Astrocyte of the spinal cord (primary cell): ENCODE data around the gene TYROBP.

Source experiments
- DNase-seq: peaks from one replicate; pipeline ENCODE4 v3.0.0; 2011; ENCODE audit warnings: low read depth, low spot score
- H3K4me3 ChIP-seq: 2 replicates; pipeline ENCODE4 v1.5.1; 2011; ENCODE audit warnings: low read depth, mild to moderate bottlenecking, low read length, moderate library complexity
- CTCF ChIP-seq: IDR thresholded peaks from 2 replicates; pipeline ENCODE4 v1.5.1; 2012; ENCODE audit warnings: low read depth, mild to moderate bottlenecking, low read length, inconsistent platforms
- in situ Hi-C: cut with HindIII; loops from 2 replicates; pipeline ENCODE4 v1.10.0; 2017; ENCODE audit warnings: low sequenced_read_pairs

The TYROBP gene

GRCh38 chr19:35887197-35887596, 20.9 kb downstream of the TYROBP start:
- no peak for DNase-seq
- in situ Hi-C loops = no loop called here
- no peak for TF ChIP-seq CTCF
- H3K4me3 ChIP-seq = no peak overlapping the region

GRCh38 chr19:35885904-35886303, 22.2 kb downstream of the TYROBP start:
- TF ChIP-seq CTCF = no peak
- in situ Hi-C loops = no loop called here
- H3K4me3 ChIP-seq = no peak overlapping the region

GRCh38 chr19:35885225-35885738, 22.8 kb downstream of the TYROBP start:
- H3K4me3 ChIP-seq = no peak overlapping the region
- no peak for DNase-seq
- in situ Hi-C loops = no loop called here
- TF ChIP-seq CTCF = no peak

More at GRCh38 chr19:35885904-35886303, 22.2 kb downstream of the TYROBP start:
- DNase-seq = no peak

- TF ChIP-seq CTCF = no peak
- DNase-seq = no peak
- in situ Hi-C loops = no loop called here
- no peak overlapping the region for H3K4me3 ChIP-seq
Measured at GRCh38 chr19:35883882-35884281, 24.2 kb downstream of the TYROBP start.

- DNase-seq = peak; percentile 72
- no peak overlapping the region for H3K4me3 ChIP-seq
- in situ Hi-C loops = no loop called here
- TF ChIP-seq CTCF = peak; percentile 47
Measured at GRCh38 chr19:35882114-35882832, 25.8 kb downstream of the TYROBP start.

GRCh38 chr19:35879770-35880317, 28.3 kb downstream of the TYROBP start:
- peak; percentile 84 for DNase-seq
- TF ChIP-seq CTCF = no peak
- in situ Hi-C loops = no loop called here
- no peak overlapping the region for H3K4me3 ChIP-seq
